Gastroesophageal sphincter (tissue), 3 donors: ENCODE results near the gene SGPP2.

Source experiments
- EP300 ChIP-seq: sonication (generic); formaldehyde crosslinking; IDR thresholded peaks from one replicate; pipeline ENCODE4 v1.6.1; 2017; ENCODE audit warnings: antibody characterized with exemption, mild to moderate bottlenecking
- POLR2A ChIP-seq, 2 donors: fragments of 450-650 bp; IDR thresholded peaks; one replicate each; pipeline ENCODE4 v1.6.1; 2017; ENCODE audit warnings: antibody characterized with exemption in 2 of 2, mild to moderate bottlenecking in 2 of 2, moderate library complexity in 1 of 2
- POLR2AphosphoS5 ChIP-seq: sonication (generic); formaldehyde crosslinking; IDR thresholded peaks from one replicate; pipeline ENCODE4 v1.6.1; 2017; ENCODE audit warnings: antibody characterized with exemption
- TF ChIP-seq, protein P1 (sequence below), 4 experiments: fragments of 200-600 bp in 2 of 4; fragments of 450-650 bp in 2 of 4; sonication (generic) in 1 of 4; IDR thresholded peaks; one replicate each; pipeline ENCODE4 v1.5.1; 2017 to 2019; ENCODE audit warnings: antibody characterized with exemption in 4 of 4, mild to moderate bottlenecking in 2 of 4, moderate library complexity in 2 of 4

DNA sequence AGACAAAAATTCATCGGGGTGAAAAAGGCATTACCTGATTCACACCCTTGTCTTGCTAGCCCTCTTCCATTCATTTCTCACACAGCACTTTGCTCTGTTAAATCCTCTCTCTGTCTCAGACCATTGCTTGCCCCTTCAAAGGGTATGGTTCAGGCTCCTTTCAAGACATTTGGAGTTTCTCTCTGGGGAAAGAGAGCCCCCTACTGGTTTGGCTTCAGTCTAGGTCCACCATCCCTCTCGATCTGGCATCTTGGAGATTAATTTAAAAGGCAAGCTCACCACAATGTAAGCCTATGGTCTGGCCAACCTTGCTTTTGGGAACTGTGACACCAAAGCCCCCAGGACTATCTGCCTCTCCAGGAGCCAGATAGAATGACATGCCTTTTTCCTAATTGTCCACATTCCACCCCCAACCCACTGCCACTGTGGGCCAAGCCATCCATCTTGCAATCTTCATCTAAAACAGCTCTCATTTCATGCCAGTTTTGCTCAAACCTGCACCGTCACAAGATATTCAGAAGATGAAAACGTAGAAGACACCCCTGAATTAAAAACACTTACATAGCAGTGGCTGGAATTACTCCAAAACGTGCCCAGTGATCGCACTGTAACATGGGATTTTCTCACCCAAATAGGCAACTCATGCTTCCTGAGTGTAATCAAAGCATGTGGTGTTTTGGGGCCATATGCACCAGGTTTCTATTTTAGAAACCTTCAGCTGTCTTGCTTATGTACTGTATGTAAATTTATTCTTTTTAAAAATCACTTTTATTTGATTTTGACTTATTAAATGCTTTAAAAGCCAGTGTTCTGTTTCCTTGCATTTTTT, 137.7 kb downstream of the SGPP2 start:
- TF ChIP-seq, protein P1, sequence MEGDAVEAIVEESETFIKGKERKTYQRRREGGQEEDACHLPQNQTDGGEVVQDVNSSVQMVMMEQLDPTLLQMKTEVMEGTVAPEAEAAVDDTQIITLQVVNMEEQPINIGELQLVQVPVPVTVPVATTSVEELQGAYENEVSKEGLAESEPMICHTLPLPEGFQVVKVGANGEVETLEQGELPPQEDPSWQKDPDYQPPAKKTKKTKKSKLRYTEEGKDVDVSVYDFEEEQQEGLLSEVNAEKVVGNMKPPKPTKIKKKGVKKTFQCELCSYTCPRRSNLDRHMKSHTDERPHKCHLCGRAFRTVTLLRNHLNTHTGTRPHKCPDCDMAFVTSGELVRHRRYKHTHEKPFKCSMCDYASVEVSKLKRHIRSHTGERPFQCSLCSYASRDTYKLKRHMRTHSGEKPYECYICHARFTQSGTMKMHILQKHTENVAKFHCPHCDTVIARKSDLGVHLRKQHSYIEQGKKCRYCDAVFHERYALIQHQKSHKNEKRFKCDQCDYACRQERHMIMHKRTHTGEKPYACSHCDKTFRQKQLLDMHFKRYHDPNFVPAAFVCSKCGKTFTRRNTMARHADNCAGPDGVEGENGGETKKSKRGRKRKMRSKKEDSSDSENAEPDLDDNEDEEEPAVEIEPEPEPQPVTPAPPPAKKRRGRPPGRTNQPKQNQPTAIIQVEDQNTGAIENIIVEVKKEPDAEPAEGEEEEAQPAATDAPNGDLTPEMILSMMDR (IDR thresholded peaks at IDR 0.05): peak; percentile 43 to 69 (median 65)
- TF ChIP-seq POLR2AphosphoS5: no peak
- TF ChIP-seq POLR2A (IDR thresholded peaks at IDR 0.05): no peak
- no peak for TF ChIP-seq EP300
